Ureter (tissue), 1 donor: ENCODE data around the gene VSIG10L2. TPM values are rescaled to one million over a fixed set of nuclear protein-coding genes. Genes with fewer than 3 reads are reported as not detected.
"Not testable (repeated sequence)": the region's sequence is repeated elsewhere in the genome, so short reads cannot be mapped to it uniquely, and the experiment has no call there.

Source experiments
- DNase-seq: peaks from one replicate; pipeline ENCODE4 v3.0.0-alpha.2; 2020; ENCODE audit warnings: low spot score
- total RNA-seq: library from RNA; stranded (reverse); gene quantifications from one replicate; pipeline ENCODE4 v1.2.4, GENCODE V29; 2023
- donor health status: DM: yes; HTN: yes; CAD: no.

Gene VSIG10L2
- total RNA-seq: 0.75 TPM

DNA sequence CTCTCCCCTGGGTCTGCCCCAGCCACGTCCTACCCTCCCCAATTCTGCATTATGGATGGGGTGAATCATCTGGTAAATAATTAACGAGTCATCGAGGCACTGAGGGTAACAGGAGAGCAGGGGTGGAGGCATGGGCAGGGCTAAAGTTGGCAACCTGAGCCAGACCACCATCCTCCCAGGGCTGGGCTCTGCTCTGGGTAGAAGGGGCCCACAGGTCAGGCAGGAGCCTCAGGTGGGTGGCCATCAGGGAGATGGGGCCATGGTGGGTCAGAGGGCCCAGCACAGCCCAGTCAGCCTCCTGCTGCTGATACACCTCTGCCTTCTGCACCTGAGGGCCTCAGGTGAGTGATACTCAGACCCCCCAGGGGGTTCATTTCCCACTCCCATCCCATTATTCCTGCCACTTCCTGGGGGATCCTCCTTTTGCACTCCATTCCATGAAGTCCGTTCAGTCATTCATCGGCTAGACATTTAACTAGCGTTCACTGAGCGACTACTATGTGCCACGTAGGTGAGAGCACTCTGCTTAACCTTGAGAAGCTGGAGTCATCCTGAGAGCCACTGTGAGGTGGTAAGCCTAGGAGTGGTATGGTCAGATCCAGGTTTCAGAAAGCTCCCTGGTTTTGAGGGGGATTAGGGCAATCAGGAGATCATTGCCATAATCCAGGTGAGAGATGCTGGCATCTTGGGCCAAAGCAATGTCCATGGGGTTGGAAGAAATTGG, at the start of gene VSIG10L2:
Gene VSIG10L2 (plus strand): TSS at position 248 of the 724 bp plus-strand sequence. CDS start 12 bp downstream, at position 260.
- DNase-seq: no peak

DNA sequence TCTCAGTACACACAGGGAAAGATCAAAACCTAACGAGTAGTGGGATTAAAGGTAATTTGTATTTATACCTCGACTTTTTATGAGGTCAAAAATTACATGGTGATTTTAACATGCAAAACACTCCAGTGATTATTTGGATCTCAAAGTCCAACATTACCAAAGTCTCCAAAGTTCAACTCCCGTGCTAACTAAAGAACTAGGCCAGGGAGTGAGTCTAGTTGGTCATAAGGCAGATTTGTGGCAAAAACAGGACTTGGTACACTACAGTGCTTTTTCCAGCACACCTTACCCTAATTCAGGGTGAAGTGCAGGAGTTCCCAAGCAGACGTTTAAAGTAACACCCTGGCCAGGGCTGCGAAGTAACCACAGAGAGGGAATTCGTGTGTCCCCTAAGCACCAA, 44.0 kb upstream of the VSIG10L2 start:
- no peak for DNase-seq

DNA sequence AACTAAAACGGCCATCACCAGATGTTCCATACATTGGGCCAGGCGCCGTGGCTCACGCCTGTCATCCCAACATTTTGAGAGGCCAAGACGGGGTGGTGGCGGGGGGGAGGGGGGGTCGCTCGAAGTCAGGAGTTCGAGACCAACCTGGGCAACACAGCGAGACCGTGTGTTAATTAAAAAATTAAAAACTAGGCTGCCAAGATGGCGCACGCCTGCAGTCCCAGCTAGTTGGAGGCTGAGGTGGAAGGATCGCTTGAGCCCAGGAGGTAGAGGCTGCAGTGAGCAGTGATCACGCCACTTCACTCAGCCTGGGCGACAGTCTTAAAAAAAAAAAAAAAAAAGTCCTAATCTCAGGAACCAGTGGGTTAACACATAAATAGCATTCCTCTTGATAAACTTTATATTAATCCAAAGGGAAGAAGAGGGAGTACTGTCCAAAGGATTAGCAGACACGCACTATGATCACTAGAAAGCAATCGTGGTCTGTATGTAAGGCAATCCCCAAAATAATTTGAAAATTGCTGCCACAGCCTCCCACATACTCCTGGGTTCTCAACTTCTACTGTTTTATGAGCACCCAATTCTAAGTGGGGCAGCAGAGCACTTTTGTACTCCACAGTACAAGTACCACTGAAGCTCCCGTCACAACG, 43.4 kb upstream of the VSIG10L2 start:
- DNase-seq: no peak

DNA sequence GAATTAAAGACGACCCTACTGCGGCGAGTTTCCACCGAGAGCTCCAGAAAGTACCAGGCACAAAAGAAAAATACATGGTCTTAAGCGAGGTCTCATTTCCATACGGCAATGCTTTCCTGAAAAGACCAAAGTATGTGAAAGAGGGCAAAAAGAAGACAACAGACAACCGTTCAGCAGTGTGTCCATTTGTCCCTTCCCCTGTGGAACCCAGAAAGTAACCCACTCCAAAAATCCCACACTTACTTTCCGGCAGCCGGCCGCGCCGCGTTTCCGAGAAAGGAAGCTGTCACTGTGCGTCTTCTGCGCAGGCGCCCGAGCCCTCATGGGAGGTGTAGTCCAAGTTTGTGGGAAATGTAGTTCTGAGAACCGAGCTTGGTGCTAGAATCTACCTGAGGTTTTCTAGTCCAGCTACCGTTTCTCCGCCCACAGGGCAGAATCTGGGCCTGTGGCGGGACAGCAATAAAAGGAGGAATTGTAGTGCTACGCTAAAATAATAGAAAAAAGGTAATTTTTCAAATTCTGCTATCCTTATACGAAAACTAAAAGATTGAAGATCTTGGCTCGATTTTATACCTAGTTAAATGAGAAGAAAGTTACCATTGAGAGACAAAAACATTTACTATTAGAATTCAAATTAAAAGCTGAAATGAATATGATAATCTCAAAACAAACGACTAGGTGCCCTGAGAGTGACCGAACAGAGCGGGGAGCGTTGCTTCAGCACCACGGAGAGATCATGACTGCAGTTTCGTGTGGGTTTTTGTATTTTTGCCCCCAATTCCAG, 42.7 kb upstream of the VSIG10L2 start, which contains the start of gene PUS3:
Gene PUS3 (minus strand): TSS at position 280 of the 784 bp plus-strand sequence. CDS start 6,922 bp downstream, outside the sequence.
- DNase-seq: peak; percentile 90

DNA sequence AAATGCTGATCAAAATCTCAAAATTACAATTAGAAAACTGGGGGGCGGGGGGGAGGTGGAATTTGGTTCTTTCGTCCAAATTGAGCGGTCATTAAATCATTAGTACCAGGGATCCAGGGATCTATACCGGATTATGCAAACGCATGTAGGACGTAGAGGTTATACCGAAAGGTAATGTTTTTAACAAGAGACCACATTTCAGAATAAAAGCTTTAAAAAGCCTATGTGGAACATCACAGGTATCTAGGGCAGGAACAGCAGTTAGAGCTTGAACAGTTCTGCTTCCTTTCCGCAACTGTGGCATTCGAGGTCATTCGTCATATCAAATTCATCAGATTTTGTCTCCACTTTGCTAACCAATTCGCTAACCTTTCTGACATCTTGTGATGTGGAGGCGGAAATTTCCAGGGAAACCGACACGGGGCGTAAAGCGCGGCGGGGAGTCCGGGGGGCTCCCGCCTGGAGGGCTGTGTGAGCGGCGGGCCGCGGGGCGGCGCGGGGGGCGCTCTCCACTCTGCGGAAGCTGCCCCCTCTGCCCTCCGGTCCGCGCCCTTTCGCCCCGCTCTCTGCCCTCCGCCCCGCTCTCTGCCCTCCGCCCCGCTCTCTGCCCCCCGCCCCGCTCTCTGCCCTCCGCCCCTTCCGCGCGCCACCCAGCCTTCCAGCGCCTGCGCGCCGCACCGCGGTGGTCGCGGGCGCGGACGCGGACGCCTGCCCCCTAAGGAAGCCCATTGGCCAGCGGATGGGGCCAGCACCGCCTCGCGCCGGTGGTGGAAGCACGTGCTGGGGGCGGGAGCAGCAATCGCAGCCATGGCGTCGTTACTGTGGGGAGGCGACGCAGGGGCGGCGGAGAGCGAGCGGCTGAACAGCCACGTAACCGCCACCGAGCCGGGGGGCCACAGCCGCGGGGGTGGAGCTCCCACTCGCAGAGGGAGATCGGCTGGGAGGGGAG, 41.9 kb upstream of the VSIG10L2 start, which contains the start of gene DDX25:
Gene DDX25 (plus strand): TSS at position 798 of the 949 bp plus-strand sequence. CDS start 10 bp downstream, at position 808.
- DNase-seq: no peak

DNA sequence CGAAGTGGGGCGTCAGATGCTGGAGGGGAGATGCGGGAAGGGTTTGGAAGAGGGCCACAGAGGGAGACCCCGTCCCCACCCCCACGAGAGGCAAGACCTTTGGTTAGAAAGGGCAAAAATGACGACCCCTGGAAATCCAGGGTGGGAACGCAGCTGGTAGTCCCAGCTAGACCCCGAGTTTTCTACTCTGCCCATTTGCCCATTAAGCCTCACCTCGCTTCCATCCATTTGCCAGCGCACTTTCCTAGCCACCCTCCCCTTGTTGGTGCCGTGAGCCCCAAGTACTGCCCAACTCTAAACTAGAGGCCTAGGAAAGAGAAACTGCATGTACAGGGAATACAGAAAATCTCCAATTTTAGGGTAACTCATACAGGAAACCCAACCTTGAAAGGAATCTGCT, 41.2 kb upstream of the VSIG10L2 start:
- DNase-seq: no peak

DNA sequence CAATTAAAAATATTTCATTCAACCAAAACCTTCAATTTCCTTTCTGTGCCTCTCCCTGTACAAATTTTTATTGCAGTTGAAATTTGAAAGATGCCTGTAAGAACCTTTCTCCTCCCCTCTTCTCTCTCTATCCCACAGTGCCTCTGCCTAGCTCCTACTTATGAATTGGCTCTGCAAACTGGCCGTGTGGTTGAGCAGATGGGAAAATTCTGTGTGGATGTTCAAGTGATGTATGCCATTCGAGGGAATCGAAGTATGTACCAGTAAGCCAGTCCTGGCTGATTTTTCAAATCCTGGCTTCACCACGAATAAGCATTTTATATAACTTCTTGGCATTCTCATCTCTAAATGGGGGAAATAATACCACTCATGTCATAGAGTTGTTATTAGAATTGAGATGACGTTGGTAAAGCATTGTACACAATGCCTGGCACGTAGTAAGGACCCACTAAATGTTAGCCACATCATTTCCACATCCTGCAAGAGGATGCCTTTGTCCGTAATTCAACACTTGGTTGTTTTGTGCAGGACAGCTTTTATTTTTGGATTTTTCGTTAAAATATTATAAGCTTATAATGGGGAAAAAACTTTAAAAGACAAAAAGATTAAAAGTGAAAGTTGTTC, 35.5 kb upstream of the VSIG10L2 start:
- DNase-seq: no peak

DNA sequence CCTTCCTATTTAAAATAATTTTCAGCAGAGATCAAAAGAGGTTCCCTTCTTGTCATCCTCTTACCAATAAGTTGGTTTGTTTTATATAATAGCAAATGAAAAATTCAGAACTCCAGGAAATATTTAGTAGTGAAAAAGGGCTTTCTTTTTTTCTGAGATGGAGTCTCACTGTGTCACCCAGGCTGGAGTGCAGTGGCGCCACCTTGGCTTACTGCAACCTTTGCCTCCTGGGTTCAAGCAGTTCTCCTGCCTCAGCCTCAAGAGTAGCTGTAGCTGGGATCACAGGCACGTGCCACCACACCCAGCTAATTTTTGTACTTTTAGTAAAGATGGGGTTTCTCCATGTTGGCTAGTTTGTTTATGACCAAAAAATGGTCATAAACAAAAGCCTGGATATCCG, 31.2 kb upstream of the VSIG10L2 start:
- not testable (repeated sequence) for DNase-seq

DNA sequence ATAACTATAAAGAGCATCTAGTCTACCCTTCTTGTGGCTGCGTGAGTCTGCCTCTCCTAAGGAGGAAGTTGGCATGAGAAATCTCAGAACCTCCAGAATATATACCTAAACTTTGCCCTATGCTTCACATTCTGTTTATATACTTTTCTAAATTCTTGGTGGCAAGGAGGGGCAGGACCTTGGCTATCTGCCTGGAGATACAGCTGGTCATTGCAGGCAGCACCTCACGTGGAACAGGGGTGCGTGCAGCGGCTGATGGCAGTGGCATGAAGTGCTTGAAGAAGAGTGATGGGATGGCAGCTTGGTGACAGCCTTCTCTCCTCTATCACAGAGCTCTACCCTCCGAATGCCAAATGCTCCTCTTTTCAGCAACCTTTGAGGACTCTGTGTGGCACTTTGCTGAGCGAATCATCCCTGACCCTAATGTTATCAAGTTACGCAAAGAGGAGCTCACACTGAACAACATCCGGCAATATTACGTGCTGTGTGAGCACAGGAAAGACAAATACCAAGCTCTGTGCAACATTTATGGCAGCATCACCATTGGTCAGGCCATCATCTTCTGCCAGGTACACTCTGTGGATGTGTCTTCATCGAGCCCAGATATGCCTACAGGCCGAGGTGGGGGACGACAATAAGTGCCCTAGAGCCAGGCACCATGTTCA, 29.0 kb upstream of the VSIG10L2 start:
- no peak for DNase-seq

DNA sequence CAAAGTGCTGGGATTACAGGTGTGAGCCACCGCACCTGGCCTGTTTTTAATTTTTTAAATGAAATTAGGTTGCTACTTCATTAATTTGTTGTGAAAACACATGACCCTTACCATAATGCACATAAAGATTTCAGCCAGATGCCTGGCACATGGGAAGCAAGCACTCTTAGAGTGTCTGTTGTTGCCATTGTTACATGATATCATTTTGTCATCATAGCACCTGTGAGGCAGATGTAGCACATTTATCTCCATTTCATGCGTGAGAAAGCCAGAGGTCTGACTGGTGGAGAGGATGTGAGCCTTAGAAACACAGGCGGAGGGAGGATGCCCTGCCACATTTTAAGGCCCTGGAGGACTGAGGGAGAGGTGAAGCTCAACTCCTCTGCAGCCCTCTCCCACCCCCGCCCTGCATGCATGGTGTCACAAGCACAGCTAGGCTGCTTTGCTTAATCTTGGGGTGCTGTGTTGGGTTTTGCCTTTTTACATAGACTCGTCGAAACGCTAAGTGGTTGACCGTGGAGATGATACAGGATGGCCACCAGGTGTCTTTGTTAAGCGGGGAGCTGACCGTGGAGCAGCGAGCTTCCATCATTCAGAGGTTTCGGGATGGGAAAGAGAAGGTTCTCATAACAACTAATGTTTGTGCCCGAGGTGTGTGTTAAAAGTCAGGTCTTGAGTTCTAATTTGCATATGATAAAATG, 27.6 kb upstream of the VSIG10L2 start:
- DNase-seq: no peak

DNA sequence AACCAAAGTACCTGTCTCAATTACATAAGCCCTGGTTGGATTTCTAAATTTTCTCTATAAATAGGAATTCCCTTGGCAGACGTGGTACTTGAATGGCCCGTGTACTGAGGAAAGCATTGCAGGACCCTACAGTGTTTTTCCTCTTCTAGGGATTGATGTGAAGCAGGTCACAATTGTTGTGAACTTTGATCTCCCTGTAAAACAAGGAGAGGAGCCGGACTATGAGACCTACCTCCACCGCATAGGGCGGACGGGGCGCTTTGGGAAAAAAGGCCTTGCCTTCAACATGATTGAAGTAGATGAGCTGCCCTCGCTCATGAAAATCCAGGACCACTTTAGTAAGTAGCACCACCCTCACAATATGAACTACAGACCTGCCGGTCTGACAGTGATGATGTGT, 24.8 kb upstream of the VSIG10L2 start:
- no peak for DNase-seq

DNA sequence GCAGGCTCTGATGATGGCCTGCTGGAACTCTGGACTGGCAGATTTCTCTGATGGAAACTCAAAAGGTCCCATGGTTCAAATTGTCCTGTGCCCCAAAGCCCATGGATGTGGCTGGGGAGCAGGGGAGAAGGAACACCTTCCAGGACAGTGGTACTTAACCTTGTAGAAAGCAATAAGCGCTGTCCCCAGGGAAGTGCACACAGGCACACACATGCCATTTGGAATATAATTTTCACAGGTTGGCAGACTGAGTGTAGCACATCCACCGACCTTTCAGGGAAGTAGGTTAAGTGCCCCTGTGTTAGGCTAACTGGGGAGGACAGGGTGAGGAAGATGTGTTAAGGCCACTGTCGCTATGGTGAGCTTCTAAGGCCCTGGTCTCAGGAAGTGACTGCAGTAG, 23.7 kb upstream of the VSIG10L2 start:
- no peak for DNase-seq

DNA sequence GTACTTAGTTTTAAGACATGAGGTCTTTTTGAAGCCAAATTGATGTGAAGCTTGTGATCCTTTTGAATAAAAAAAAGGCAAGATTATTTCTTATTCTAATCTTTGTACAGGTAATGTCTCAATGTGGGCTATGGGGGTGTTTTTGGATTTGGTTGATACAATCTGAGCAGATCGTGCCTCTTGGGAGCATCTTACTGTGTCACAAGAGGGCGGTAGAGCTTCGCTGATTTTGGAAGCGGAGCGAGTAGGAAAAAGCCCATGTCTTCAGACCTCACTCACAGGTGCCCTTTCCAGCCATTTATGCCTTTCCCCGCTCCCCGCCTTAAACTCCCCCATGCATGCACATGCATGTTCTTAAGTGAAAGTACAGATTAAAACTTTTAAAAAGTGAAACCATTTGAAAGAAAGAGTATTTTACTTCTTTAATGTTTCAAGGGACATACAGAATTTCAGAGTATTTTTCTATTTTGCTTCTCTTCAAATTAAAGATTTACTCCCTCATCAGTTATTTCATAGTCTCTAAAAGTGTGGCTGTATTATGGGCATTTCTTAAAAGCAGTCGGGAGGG, 22.7 kb upstream of the VSIG10L2 start:
- peak; percentile 68 for DNase-seq

DNA sequence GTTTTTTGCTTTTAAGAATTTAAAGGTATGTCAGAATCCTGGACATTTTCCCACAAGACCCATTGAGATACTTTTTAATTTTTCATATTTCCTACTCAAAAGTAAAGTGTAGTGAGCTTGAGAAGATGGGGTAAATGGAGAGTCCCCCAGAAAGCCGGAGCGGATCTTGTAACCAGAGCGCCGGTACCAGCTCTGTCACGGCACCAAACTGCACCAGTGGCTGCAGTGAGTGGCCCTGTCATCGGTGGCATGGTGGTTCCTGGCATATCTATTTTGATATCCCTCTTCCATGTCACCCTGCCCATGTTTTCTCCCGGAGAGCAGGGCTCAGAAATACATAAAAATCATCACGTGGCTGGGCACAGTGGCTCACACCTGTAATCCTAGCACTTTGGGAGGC, 22.2 kb upstream of the VSIG10L2 start:
- DNase-seq: no peak

DNA sequence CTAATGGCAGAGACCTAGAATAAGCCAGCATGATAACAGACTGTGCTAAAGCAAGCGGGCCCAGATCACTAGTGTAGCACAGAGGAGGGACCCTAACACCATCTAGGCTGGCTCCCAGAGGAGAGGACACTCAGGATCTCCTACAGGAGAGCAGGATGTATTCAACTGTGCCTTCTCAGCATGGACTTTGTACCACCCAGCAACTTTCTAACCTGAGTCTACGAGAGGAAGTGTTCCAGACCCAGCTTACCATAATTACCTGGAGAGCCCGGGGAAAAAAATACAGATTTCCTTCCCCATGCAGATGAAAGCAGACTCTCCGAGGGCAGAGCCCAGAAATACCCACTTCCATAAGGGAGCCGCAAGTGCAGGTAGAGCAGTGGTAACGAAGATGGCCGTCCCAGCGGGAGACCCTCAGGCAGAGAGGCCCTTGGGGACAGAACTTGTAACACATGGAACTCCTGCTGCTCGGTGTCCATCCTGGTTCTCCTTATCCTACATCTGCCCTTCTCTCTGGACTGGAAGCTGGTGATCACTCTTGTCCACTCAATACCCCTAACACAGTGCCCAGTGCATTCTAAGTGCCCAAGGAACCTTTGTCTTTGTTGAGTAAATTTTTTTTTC, 21.3 kb upstream of the VSIG10L2 start:
- DNase-seq: no peak

DNA sequence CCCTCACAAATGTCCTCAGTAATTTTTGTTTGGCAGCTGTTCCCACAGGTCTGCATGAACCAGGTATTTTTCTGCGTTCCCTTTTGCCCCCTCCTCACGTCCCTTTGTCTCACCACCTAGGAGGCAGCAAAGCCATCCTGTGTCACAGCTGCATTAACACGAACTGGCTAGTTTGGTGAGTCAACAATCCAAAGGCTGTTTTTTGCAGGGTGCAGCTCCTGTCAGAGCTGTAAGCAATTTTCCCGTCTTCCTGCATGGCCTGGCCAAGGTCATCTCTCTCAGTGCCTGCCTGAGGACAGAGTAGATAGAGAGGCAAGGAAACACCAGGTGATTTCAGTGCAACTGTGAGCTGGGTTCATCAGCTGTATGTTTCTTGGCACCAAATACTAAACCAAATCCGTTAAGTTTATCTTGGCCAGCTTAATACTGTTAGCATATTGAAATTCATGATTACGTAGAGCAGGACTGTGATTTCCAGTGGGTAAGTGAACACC, 20.6 kb upstream of the VSIG10L2 start:
- no peak for DNase-seq

DNA sequence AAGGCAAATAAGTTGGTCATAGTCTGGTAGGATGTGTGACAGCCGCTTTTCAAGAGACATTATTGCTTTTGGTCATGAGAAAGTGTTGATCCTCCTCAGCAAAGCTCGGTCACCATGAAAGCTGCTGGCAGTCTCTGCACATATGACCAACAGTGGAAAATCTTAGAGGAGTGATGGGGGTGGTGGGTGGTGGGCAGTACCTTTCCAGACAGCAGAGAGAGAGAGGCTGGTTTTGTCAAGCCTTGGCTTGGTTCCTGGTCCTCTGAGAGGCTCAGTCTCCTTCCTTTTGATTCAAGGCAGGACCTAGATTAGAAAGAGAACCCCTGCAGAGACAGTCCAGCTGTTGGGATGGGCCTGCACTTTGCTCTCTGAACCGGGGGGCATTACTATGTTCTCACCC, 20.0 kb upstream of the VSIG10L2 start:
- no peak for DNase-seq

DNA sequence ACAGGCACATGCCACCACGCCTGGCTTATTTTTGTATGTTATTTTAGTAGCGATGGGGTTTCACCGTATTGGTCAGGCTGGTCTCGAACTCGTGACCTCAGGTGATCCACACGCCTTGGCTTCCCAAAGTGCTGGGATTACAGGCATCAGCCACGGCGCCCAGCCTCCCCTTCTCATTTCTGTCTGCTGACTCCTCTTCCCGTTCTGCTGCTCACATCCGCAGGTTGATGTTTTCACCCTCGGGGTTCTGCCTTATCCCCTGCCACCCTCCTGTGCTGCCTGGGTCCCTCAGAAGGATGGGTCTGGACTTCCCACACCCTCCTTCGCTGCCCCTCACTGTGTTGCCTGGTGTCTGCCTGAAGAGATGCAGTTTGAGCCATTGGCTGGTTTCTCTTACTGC, 19.2 kb upstream of the VSIG10L2 start:
- no peak for DNase-seq
